Measurements from ENCODE around the gene CEP164.

DNA sequence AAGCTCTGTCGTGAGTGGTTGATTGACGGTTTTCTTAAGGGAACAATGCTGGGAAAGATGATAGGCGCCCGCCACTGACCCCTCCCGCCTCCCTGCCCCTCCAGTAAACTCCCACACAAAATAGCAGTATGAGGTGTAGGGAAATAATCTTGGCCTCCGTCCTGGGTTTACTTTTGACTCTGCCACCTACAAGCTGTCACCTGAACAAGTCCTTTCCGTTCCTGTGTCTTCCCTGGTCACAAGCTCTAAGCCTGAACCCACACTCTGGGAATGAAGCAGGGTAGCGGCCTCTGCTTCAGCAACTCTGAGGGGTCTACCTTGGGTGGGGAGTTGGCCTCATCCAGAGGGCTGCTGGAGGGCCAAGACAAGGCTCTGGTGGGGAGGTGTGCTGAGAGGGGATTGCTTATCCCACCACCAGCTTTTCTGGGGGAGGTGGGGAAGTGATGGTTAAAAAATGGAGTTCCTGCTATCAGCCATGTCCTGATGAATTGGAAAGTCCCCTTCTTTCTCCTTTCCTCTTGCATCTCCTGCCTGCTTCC, 87.8 kb downstream of the CEP164 start:
- TF ChIP-seq, protein P1, sequence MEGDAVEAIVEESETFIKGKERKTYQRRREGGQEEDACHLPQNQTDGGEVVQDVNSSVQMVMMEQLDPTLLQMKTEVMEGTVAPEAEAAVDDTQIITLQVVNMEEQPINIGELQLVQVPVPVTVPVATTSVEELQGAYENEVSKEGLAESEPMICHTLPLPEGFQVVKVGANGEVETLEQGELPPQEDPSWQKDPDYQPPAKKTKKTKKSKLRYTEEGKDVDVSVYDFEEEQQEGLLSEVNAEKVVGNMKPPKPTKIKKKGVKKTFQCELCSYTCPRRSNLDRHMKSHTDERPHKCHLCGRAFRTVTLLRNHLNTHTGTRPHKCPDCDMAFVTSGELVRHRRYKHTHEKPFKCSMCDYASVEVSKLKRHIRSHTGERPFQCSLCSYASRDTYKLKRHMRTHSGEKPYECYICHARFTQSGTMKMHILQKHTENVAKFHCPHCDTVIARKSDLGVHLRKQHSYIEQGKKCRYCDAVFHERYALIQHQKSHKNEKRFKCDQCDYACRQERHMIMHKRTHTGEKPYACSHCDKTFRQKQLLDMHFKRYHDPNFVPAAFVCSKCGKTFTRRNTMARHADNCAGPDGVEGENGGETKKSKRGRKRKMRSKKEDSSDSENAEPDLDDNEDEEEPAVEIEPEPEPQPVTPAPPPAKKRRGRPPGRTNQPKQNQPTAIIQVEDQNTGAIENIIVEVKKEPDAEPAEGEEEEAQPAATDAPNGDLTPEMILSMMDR (conservative IDR thresholded peaks at IDR 0.05; ENCODE audit: low read depth, low read length), result no peak
- TF ChIP-seq EZH2 (IDR thresholded peaks at IDR 0.05; ENCODE audit: low read length, unreplicated experiment) (no peak), EZH2phosphoT487 (IDR thresholded peaks at IDR 0.05; ENCODE audit: borderline replicate concordance, low read length) (no peak)

Data from PC-3 (cell line).